HCT116 (cell line): ENCODE measurements around the gene SRF. TPM values are rescaled to one million over a fixed set of nuclear protein-coding genes. Genes with fewer than 3 reads are reported as not detected.
"Not testable (repeated sequence)": the region's sequence is repeated elsewhere in the genome, so short reads cannot be mapped to it uniquely, and the experiment has no call there.

Experiments used
- ATAC-seq: fragments of 200-7000 bp; cut with Tn5 transposase; 2 replicates; pipeline ENCODE4 v1.9.1; 2020; ENCODE audit warnings: mild to moderate bottlenecking, moderate library complexity
- BruUV-seq: library from RNA; stranded (reverse); fragments of 400-500 nt; replicated peaks from 2 replicates; lab custom pipeline; 2021; lab: Mats Ljungman, UMichigan
- CTCF ChIA-PET: fragments of 300-600 bp; sonication (Branson Sonifier 250); formaldehyde crosslinking; loops from one replicate; lab custom pipeline; 2021; ENCODE audit warnings: antibody characterized with exemption; lab: Charles Lee
- POLR2A ChIA-PET: fragments of 300-600, 350-600 bp; sonication (Branson Sonifier 250); formaldehyde crosslinking; loops from one replicate; lab custom pipeline; 2021; ENCODE audit warnings: antibody characterized with exemption; lab: Charles Lee
- RAD21 ChIA-PET, 2 experiments: fragments of 300-600 bp; sonication (Branson Sonifier 250); formaldehyde crosslinking; loops; one replicate each; lab custom pipeline; 2023; ENCODE audit warnings: low total read pairs in 2 of 2; ENCODE audit not compliant: uncharacterized antibody in 2 of 2, unreplicated experiment in 2 of 2, low non-redundant PET in 1 of 2; lab: Charles Lee
- DNase-seq: peaks from one replicate; pipeline ENCODE4 v3.0.0-alpha.2; 2010; ENCODE audit warnings: low read depth, low spot score
- H2AFZ ChIP-seq: fragments of 200-600 bp; shearing (Covaris generic), sonication (generic); 2 replicates; pipeline ENCODE4 v1.6.1; 2017; ENCODE audit warnings: low read depth, mixed run types, mixed read lengths, antibody characterized with exemption, low read length; ENCODE audit not compliant: poor library complexity, severe bottlenecking
- H3K27ac ChIP-seq: 2 replicates; pipeline ENCODE4 v1.5.1; 2012; ENCODE audit warnings: low read depth, low read length
- H3K27me3 ChIP-seq: fragments of 200-600 bp; sonication (generic); 2 replicates; pipeline ENCODE4 v1.6.1; 2016; ENCODE audit warnings: mixed run types, low read length, mixed read lengths; ENCODE audit not compliant: insufficient read depth
- H3K36me3 ChIP-seq, 2 experiments: fragments of 200-500 bp in 1 of 2; fragments of 200-600 bp in 1 of 2; sonication (Bioruptor generic) in 1 of 2; sonication (generic) in 1 of 2; 2 replicates each; pipeline versions ENCODE4 v1.5.1 to v1.6.1; 2014 to 2016; ENCODE audit warnings: low read length in 2 of 2, inconsistent platforms in 1 of 2, mixed read lengths in 1 of 2, mixed run types in 1 of 2; ENCODE audit not compliant: insufficient read depth in 2 of 2, control insufficient read depth in 1 of 2
- H3K4me1 ChIP-seq, 2 experiments: fragments of 200-600 bp in 1 of 2; sonication (generic) in 1 of 2; 2 replicates each; pipeline versions ENCODE4 v1.5.1 to v1.6.1; 2012 to 2017; ENCODE audit warnings: low read length in 2 of 2, inconsistent platforms in 1 of 2, mild to moderate bottlenecking in 1 of 2, mixed read lengths in 1 of 2, mixed run types in 1 of 2, moderate library complexity in 1 of 2; ENCODE audit not compliant: insufficient read depth in 2 of 2, control insufficient read depth in 1 of 2
- H3K4me2 ChIP-seq: fragments of 200-600 bp; sonication (generic); 2 replicates; pipeline ENCODE4 v1.6.1; 2017; ENCODE audit warnings: mixed run types, low read length, mixed read lengths
- H3K4me3 ChIP-seq, 2 experiments: fragments of 200-600 bp in 1 of 2; sonication (generic) in 1 of 2; replicated peaks in 1 of 2; 2 replicates each; pipeline ENCODE4 v1.5.1; 2011 to 2016; ENCODE audit warnings: low read length in 2 of 2, control low read depth in 1 of 2, low read depth in 1 of 2, mild to moderate bottlenecking in 1 of 2, mixed read lengths in 1 of 2, mixed run types in 1 of 2
- H3K79me2 ChIP-seq: fragments of 200-600 bp; sonication (generic); 2 replicates; pipeline ENCODE4 v1.6.1; 2017; ENCODE audit warnings: mild to moderate bottlenecking, mixed run types, low read length, moderate library complexity, mixed read lengths; ENCODE audit not compliant: insufficient read depth
- H3K9ac ChIP-seq: fragments of 200-600 bp; sonication (generic); 2 replicates; pipeline ENCODE4 v1.6.1; 2016; ENCODE audit warnings: low read length, mixed read lengths
- H3K9me2 ChIP-seq: fragments of 200-600 bp; sonication (generic), shearing (Covaris generic); 2 replicates; pipeline ENCODE4 v1.6.1; 2017; ENCODE audit warnings: mixed run types, mild to moderate bottlenecking, moderate library complexity; ENCODE audit not compliant: insufficient read depth
- H3K9me3 ChIP-seq, 2 experiments: fragments of 200-500 bp in 1 of 2; fragments of 200-600 bp in 1 of 2; sonication (Bioruptor generic) in 1 of 2; sonication (generic) in 1 of 2; 2 replicates each; pipeline ENCODE4 v1.6.1; 2014 to 2017; ENCODE audit warnings: low read length in 2 of 2, mixed read lengths in 2 of 2, inconsistent platforms in 1 of 2, low read depth in 1 of 2, mild to moderate bottlenecking in 1 of 2, mixed run types in 1 of 2, moderate library complexity in 1 of 2; ENCODE audit not compliant: control insufficient read depth in 1 of 2, insufficient read depth in 1 of 2
- H4K20me1 ChIP-seq: fragments of 200-600 bp; sonication (generic), shearing (Covaris generic); 2 replicates; pipeline ENCODE4 v1.6.1; 2017; ENCODE audit warnings: mixed run types, mild to moderate bottlenecking, moderate library complexity; ENCODE audit not compliant: insufficient read depth
- CBX3 ChIP-seq: IDR thresholded peaks from 2 replicates; pipeline ENCODE4 v1.6.1; 2012; ENCODE audit warnings: low read depth
- CEBPB ChIP-seq: IDR thresholded peaks from 2 replicates; pipeline ENCODE4 v1.6.1; 2012; ENCODE audit warnings: low read depth
- ELF1 ChIP-seq: IDR thresholded peaks from 2 replicates; pipeline ENCODE4 v1.6.1; 2012; ENCODE audit warnings: low read depth, borderline replicate concordance
- EZH2phosphoT487 ChIP-seq: fragments of 200-600 bp; IDR thresholded peaks from 2 replicates; pipeline ENCODE4 v1.6.1; 2018; ENCODE audit warnings: antibody characterized with exemption, borderline replicate concordance
- FOSL1 ChIP-seq: IDR thresholded peaks from 2 replicates; pipeline ENCODE4 v1.6.1; 2012; ENCODE audit warnings: low read depth
- MAX ChIP-seq: IDR thresholded peaks from 2 replicates; pipeline ENCODE4 v1.6.1; 2012
- POLR2A ChIP-seq: IDR thresholded peaks from 2 replicates; pipeline ENCODE4 v1.7.0; 2011; ENCODE audit warnings: borderline replicate concordance; ENCODE audit not compliant: insufficient read depth, insufficient read length; ENCODE audit errors: extremely low read depth
- RAD21 ChIP-seq: IDR thresholded peaks from 2 replicates; pipeline ENCODE4 v1.6.1; 2012; ENCODE audit warnings: low read depth, mild to moderate bottlenecking
- REST ChIP-seq: IDR thresholded peaks from 2 replicates; pipeline ENCODE4 v1.6.1; 2012; ENCODE audit warnings: low read depth
- ZFX ChIP-seq: fragments of 450-650 bp; IDR thresholded peaks from 2 replicates; pipeline ENCODE4 v1.6.1; 2017
- ZNF274 ChIP-seq: fragments of 200-500 bp; sonication (Bioruptor generic); IDR thresholded peaks from 2 replicates; pipeline ENCODE4 v1.6.1; 2014; ENCODE audit warnings: mild to moderate bottlenecking, low read depth, low read length, inconsistent platforms
- intact Hi-C: fragments of 100-400 bp; cut with micrococcal nuclease; formaldehyde crosslinking; loops from 2 replicates; pipeline ENCODE4 v1.10.0; 2022
- total RNA-seq: library from RNA; stranded (reverse); gene quantifications from one replicate; pipeline ENCODE4 v1.2.1, GENCODE V29; 2021; ENCODE audit not compliant: unreplicated experiment

SRF gene
- total RNA-seq, 1 experiment from 2014 or later: 28.1 TPM

- Histone ChIP-seq H3K36me3 (peaks cover 0 to 2% of the 10 kb centered on the region in 2 experiments; a peak in 1 of 4 replicates), H3K9me2 (no peaks in the 10 kb centered on the region), H3K79me2 (no peaks in the 10 kb centered on the region), H3K4me3 (no peak overlapping the region), H3K4me2 (no peak overlapping the region), H3K4me1 (peaks cover 0 to 2% of the 10 kb centered on the region in 2 experiments; a peak in 1 of 4 replicates), H4K20me1 (no peaks in the 10 kb centered on the region), H3K27me3 (no peaks in the 10 kb centered on the region), H3K9me3 (no peaks in the 10 kb centered on the region), H3K9ac (no peak overlapping the region), H2AFZ (no peak overlapping the region), H3K27ac (no peak overlapping the region)
- BruUV-seq: no TSS peak
- TF ChIP-seq RAD21 (no peak), CEBPB (no peak), REST (no peak), ELF1 (no peak), EZH2phosphoT487 (no peak), ZFX (no peak), MAX (no peak), FOSL1 (no peak), ZNF274 (no peak), POLR2A (no peak), CBX3 (no peak)
- DNase-seq (no peak), ATAC-seq (no peak)
- ChIA-PET RAD21 (no interaction called here), CTCF (no interaction called here), POLR2A (no interaction called here)
- intact Hi-C loops: no loop called here
These were observed 32.8 kb upstream of the SRF start for GRCh38 chr6:43138267-43138666.

- intact Hi-C loops: loop anchor here (5.0 kb wide), 2 partner anchors 83 to 178 kb away; partner anchors contain the start of genes GNMT, KLC4 and MRPL2
- POLR2A ChIA-PET, ATAC-seq, CTCF ChIA-PET, BruUV-seq, H3K9me3 ChIP-seq, H3K9me2 ChIP-seq, H2AFZ ChIP-seq, H3K27me3 ChIP-seq, RAD21 ChIA-PET, H3K79me2 ChIP-seq, H3K4me1 ChIP-seq, H3K27ac ChIP-seq, H3K4me2 ChIP-seq, H4K20me1 ChIP-seq, H3K4me3 ChIP-seq, H3K36me3 ChIP-seq, H3K9ac ChIP-seq, DNase-seq: not testable (repeated sequence)
These were observed 31.1 kb upstream of the SRF start for GRCh38 chr6:43139973-43140372.
